ENCODE measurements around the gene CERS6. TPM values are rescaled to one million over a fixed set of nuclear protein-coding genes. Genes with fewer than 3 reads are reported as not detected.
A peak's percentile ranks its signal among the peaks of the same experiment; 100 is the strongest.

The CERS6 gene
- total RNA-seq, 8 experiments from 2014 or later = 18.2 to 59.9 (median 39.7) TPM

DNA sequence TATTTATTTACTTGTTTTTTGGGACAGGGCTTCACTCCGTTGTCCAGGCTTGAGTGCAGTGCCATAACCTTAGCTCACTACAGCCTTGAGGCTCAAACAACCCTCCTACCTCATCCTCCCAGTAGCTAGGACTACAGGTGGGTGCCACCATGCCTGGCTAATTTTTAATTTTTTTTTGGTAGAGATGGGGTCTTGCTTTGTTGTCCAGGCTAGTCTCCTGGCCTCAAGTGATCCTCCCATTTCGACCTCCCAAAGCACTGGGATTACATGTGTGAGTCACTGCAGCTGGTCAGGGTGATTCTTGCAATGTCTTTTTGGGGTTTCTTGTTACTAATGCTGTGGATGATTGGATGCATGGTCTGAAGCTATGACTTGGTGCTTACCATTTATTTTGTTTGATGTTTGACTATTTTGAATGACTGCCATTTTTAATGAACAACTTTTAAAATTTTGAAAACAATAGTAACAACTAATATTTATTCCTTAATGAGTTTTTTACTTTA lies 6.5 kb downstream of the CERS6 start:
- no peak for ATAC-seq (replicated peaks in 6 of 8)
- in situ Hi-C loops (cut with MboI; ENCODE audit: low pct_unique_long_range_greater_than_20kb in 2 of 9, low sequenced_read_pairs in 9 of 9, unreplicated experiment in 9 of 9) = no loop called here
- WGBS, 10 experiments = 86 to 100% (median 94%) methylated on average over 1 to 2 of the region's 2 CpGs; no CpG with 5 or more reads in 3 of the 10 experiments
- H3K27ac ChIP-seq = no peak overlapping the region
- H3K4me3 ChIP-seq = no peak overlapping the region
- peaks cover 22 to 34% of the 10 kb centered on the region in 2 donors for H3K4me1 ChIP-seq (replicated peaks in 1 of 2)

DNA sequence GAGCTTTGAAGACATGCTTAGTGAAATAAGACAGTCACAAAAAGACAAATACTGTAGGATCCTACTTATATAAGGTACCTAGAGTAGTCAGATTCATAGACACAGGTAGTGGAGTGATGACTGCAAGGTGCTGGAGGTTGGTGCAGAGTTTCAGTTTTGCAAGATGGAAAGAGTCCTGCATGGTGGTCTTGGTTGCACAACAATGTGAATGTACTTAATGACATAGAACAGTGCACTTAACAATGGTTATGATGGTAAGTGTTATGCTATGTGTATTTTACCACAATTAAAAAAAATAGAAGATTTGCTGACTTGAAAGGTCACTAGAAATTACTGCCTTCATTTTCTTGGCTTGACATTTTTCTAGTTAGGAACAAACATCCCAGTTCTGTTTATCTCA lies 9.5 kb downstream of the CERS6 start:
- Histone ChIP-seq H3K27ac (no peak overlapping the region), H3K4me3 (no peak overlapping the region), H3K4me1 (replicated peaks in 1 of 2) (peaks cover 21 to 23% of the 10 kb centered on the region in 2 donors)
- ATAC-seq (replicated peaks in 6 of 8) = no peak
- in situ Hi-C loops (cut with MboI; ENCODE audit: low pct_unique_long_range_greater_than_20kb in 2 of 9, low sequenced_read_pairs in 9 of 9, unreplicated experiment in 9 of 9) = no loop called here

DNA sequence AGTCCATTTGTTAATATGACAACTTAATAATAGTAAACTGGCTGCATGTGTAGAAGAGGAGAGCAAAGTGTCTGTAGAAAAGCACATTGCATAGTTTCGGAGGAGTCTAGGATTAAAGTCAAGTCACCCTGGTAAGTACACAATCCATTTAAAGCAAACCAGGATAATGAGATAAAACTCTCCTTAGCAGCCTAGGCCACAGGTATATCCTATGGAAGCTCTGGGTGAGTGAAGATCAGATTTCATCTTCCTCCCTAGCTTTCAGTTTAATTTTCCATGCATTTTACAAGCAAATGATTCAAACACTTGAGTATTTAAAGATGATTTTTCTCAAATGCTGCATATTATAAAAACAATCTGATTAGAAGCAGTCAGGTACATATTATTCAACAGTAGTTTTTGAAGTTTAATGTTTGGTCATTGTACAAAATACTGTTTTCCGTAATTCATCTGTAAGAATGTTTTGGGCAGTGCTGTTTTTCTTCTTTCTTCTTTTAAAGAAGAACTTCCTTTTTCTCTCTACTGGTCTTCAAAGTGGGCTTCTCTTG lies 10.2 kb downstream of the CERS6 start:
- H3K4me3 ChIP-seq = no peak overlapping the region
- H3K4me1 ChIP-seq (replicated peaks in 1 of 2) = peaks cover 24 to 25% of the 10 kb centered on the region in 2 donors
- no peak for ATAC-seq (replicated peaks in 6 of 8)
- WGBS, 10 experiments = 50 to 100% (median 84%) methylated on average over 1 to 2 of the region's 2 CpGs
- H3K27ac ChIP-seq = no peak overlapping the region
- in situ Hi-C loops (cut with MboI; ENCODE audit: low pct_unique_long_range_greater_than_20kb in 2 of 9, low sequenced_read_pairs in 9 of 9, unreplicated experiment in 9 of 9) = no loop called here

GRCh38 chr2:168466834-168467565 lies 10.9 kb downstream of the CERS6 start:
- peaks cover 29 to 31% of the 10 kb centered on the region in 2 donors for H3K4me1 ChIP-seq (replicated peaks in 1 of 2)
- peak in 7 of 8 experiments; percentile 15 to 47 (median 29) for ATAC-seq (replicated peaks in 6 of 8)
- WGBS, 10 experiments = 12 to 79% (median 40%) methylated on average over 2 to 3 of the region's 3 CpGs
- H3K27ac ChIP-seq = no peak overlapping the region
- no peak overlapping the region for H3K4me3 ChIP-seq
- in situ Hi-C loops (cut with MboI; ENCODE audit: low pct_unique_long_range_greater_than_20kb in 2 of 9, low sequenced_read_pairs in 9 of 9, unreplicated experiment in 9 of 9) = no loop called here

GRCh38 chr2:168467729-168468128 lies 11.7 kb downstream of the CERS6 start:
- H3K4me1 ChIP-seq (replicated peaks in 1 of 2) = peaks cover 32 to 38% of the 10 kb centered on the region in 2 donors
- ATAC-seq (replicated peaks in 6 of 8) = no peak
- H3K4me3 ChIP-seq = no peak overlapping the region
- in situ Hi-C loops (cut with MboI; ENCODE audit: low pct_unique_long_range_greater_than_20kb in 2 of 9, low sequenced_read_pairs in 9 of 9, unreplicated experiment in 9 of 9) = no loop called here
- 60 to 100% (median 94%) methylated on average over 1 to 2 of the region's 2 CpGs; no CpG with 5 or more reads in 3 of the 10 experiments for WGBS, 10 experiments
- H3K27ac ChIP-seq = no peak overlapping the region

GRCh38 chr2:168468354-168468753 lies 12.3 kb downstream of the CERS6 start:
- no peak for ATAC-seq (replicated peaks in 6 of 8)
- no peak overlapping the region for H3K4me3 ChIP-seq
- in situ Hi-C loops (cut with MboI; ENCODE audit: low pct_unique_long_range_greater_than_20kb in 2 of 9, low sequenced_read_pairs in 9 of 9, unreplicated experiment in 9 of 9) = no loop called here
- peaks cover 32 to 42% of the 10 kb centered on the region in 2 donors for H3K4me1 ChIP-seq (replicated peaks in 1 of 2)
- no peak overlapping the region for H3K27ac ChIP-seq

DNA sequence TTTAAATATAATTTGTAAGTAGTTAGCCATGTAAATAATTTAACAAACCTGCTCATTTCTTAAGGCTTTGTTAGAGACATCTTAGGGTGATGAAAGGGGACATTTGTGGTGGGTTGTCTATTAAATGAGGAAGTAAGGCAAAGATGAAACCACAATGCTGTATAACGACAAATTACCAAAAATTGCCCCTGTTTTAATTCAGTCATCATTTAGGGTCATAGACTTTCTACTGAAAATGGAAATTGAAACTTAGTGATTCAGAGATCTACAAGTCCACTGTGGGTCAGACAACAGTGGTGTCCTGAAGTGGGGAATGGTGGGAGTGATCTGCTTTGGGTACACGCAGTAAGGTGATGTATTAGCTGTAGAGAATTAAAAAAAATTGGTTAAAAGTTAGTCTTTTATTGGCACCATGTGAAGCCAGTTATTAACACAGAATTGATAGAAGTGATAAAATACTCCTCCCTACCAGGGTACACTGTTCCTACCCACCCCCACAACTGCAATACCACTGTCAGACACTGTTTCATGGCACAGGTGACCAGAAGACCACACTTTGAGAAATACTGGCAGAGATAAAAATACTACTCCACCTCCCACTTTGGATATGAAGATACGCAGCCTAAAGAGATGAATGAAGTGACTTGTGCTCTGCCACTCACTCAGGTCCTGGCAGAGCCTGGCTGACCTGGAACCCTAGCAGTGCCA lies 13.4 kb downstream of the CERS6 start:
- Histone ChIP-seq H3K4me1 (replicated peaks in 1 of 2) (peaks cover 32 to 42% of the 10 kb centered on the region in 2 donors), H3K4me3 (no peak overlapping the region), H3K27ac (no peak overlapping the region)
- WGBS, 10 experiments = 70 to 100% (median 100%) methylated on average over 1 to 3 of the region's 3 CpGs
- in situ Hi-C loops (cut with MboI; ENCODE audit: low pct_unique_long_range_greater_than_20kb in 2 of 9, low sequenced_read_pairs in 9 of 9, unreplicated experiment in 9 of 9) = no loop called here
- no peak for ATAC-seq (replicated peaks in 6 of 8)

DNA sequence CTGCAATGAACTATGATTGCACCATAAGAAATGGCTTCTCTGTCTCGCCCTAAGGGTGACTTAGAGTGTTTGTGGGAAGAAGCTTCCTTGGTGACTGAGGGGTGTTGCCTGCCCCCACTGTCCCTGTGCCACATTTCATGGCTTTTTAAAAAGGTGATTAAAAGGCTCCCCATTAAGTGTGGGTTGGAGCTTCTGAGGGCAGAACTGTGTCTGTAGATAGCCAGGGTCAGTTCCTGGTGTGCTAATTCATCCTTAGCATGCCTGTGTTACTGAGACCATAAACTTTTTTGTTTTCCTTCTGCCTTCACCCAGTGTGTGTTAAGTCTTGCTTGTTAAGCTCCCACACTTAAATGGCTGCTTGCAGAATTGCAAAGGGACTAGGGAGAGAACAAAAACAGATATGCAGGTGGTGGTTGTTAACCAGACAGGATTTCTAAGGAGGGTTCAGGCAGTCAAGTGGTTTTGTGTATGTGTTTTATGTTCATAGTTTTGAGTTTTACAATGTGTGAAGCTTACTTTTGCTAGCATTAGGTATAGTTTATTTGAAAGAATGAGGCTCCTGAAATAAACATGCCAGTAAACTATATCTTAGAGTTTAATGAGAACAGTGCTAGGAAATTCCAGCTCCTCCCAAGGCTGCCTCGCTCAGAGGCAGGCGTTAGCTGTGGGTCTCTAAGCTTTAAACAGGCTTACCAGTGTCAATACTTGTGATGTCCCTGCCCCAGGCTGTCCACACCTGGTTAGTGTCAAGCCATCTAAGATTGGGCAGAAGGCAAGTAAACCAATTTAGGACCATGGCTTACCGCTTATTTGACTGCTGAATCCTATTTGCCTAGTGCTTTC lies 14.5 kb downstream of the CERS6 start:
- ATAC-seq (replicated peaks in 6 of 8) = peak; percentile 19 to 76 (median 29)
- peak overlapping the region in 1 of 2 donors; percentile 18 for H3K27ac ChIP-seq
- H3K4me3 ChIP-seq = no peak overlapping the region
- H3K4me1 ChIP-seq (replicated peaks in 1 of 2) = peaks cover 32 to 42% of the 10 kb centered on the region in 2 donors
- in situ Hi-C loops (cut with MboI; ENCODE audit: low pct_unique_long_range_greater_than_20kb in 2 of 9, low sequenced_read_pairs in 9 of 9, unreplicated experiment in 9 of 9) = no loop called here
- 20 to 95% (median 62%) methylated on average over 2 to 3 of the region's 4 CpGs; no CpG with 5 or more reads in 4 of the 10 experiments for WGBS, 10 experiments

- ATAC-seq (replicated peaks in 6 of 8) = no peak
- in situ Hi-C loops (cut with MboI; ENCODE audit: low pct_unique_long_range_greater_than_20kb in 2 of 9, low sequenced_read_pairs in 9 of 9, unreplicated experiment in 9 of 9) = no loop called here
- Histone ChIP-seq H3K4me3 (no peak overlapping the region), H3K4me1 (replicated peaks in 1 of 2) (peaks cover 32 to 39% of the 10 kb centered on the region in 2 donors), H3K27ac (peak overlapping the region in 1 of 2 donors; percentile 18)
Observed at GRCh38 chr2:168471163-168471475, 15.0 kb downstream of the CERS6 start.

GRCh38 chr2:168475636-168476035 lies 19.6 kb downstream of the CERS6 start:
- Histone ChIP-seq H3K4me1 (replicated peaks in 1 of 2) (peaks cover 12 to 23% of the 10 kb centered on the region in 2 donors), H3K27ac (no peak overlapping the region), H3K4me3 (no peak overlapping the region)
- 79 to 100% (median 100%) methylated on average over 2 to 4 of the region's 4 CpGs; no CpG with 5 or more reads in 1 of the 10 experiments for WGBS, 10 experiments
- no peak for ATAC-seq (replicated peaks in 6 of 8)
- in situ Hi-C loops (cut with MboI; ENCODE audit: low pct_unique_long_range_greater_than_20kb in 2 of 9, low sequenced_read_pairs in 9 of 9, unreplicated experiment in 9 of 9) = no loop called here

DNA sequence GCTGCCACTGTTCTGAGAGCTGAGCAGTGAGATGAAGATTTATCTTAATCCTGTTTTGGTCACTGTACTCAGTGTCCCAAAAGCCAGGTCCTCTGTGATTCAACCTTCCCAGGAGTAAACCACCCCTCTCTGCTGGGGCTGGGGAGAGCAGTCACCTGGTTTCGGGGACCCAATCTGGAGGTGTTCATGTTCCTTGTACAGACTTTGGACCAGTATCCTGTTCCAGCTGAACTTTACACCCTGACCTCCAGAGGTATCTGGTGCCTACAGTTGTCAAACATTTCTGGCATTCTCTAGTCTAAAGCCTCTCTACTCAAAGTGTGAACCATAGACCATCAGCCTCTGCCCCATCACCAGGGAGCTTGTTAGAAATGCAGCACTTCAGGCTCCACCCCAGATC lies 22.1 kb downstream of the CERS6 start:
- no peak for ATAC-seq (replicated peaks in 6 of 8)
- 100% methylated on average over 1 of the region's 1 CpG; no CpG with 5 or more reads in 9 of the 10 experiments for WGBS, 10 experiments
- Histone ChIP-seq H3K4me1 (replicated peaks in 1 of 2) (no peaks in the 10 kb centered on the region), H3K4me3 (no peak overlapping the region), H3K27ac (no peak overlapping the region)
- in situ Hi-C loops (cut with MboI; ENCODE audit: low pct_unique_long_range_greater_than_20kb in 2 of 9, low sequenced_read_pairs in 9 of 9, unreplicated experiment in 9 of 9) = no loop called here

GRCh38 chr2:168480356-168480755 lies 24.3 kb downstream of the CERS6 start:
- ATAC-seq (replicated peaks in 6 of 8) = peak in 3 of 8 experiments; percentile 79 to 93 (median 87)
- no peak overlapping the region for H3K4me3 ChIP-seq
- no peak overlapping the region for H3K27ac ChIP-seq
- 13 to 100% (median 58%) methylated on average over 1 to 3 of the region's 3 CpGs for WGBS, 10 experiments
- in situ Hi-C loops (cut with MboI; ENCODE audit: low pct_unique_long_range_greater_than_20kb in 2 of 9, low sequenced_read_pairs in 9 of 9, unreplicated experiment in 9 of 9) = no loop called here
- H3K4me1 ChIP-seq (replicated peaks in 1 of 2) = no peaks in the 10 kb centered on the region
